Measurements from ENCODE around the gene UBQLN1.
A peak's percentile ranks its signal among the peaks of the same experiment; 100 is the strongest.

Gene UBQLN1

DNA sequence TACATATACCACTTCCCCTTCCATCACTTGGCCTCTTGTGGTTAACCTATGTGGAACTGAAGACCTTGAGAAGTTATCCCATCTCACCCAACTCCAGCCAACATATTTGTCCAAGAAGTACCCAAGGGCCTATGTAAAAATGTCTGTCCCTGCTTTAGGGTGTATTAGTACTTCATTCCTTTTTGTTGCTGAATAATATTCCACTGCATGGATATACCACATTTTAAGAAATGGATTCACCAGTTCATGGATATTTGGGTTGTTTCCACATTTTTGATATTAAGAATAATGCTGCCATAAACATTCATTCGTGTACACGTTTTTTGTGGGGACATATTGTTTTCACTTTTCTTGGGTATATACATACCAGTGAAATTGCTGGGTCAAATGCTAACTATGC lies 56.2 kb downstream of the UBQLN1 start:
- TF ChIP-seq, protein P1, sequence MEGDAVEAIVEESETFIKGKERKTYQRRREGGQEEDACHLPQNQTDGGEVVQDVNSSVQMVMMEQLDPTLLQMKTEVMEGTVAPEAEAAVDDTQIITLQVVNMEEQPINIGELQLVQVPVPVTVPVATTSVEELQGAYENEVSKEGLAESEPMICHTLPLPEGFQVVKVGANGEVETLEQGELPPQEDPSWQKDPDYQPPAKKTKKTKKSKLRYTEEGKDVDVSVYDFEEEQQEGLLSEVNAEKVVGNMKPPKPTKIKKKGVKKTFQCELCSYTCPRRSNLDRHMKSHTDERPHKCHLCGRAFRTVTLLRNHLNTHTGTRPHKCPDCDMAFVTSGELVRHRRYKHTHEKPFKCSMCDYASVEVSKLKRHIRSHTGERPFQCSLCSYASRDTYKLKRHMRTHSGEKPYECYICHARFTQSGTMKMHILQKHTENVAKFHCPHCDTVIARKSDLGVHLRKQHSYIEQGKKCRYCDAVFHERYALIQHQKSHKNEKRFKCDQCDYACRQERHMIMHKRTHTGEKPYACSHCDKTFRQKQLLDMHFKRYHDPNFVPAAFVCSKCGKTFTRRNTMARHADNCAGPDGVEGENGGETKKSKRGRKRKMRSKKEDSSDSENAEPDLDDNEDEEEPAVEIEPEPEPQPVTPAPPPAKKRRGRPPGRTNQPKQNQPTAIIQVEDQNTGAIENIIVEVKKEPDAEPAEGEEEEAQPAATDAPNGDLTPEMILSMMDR (IDR thresholded peaks at IDR 0.05; ENCODE audit: low read depth, low read length): no peak

DNA sequence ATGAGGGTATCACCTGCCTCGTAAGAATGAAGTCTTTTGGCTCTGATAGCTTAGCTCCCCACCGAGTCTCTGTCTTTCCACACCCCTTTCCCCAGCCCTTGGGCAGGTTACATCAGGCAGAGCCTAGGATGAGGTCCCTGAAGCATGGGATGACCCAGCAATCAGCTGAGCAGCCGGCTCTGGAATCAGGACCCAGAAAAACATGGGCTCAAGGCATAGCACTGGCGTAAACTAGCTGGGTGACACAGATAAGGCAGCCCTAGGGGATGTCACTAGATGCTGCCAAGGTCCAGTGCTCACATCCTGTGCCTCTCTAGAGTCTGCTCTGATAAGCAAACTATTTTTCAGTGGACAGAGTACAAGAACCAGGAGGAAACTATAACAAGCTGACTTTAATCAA lies 58.2 kb downstream of the UBQLN1 start:
- no peak overlapping the region for H3K4me3 ChIP-seq (ENCODE audit: low read depth, low read length)
- TF ChIP-seq, protein P1 (IDR thresholded peaks at IDR 0.05; ENCODE audit: low read depth, low read length): no peak

More for the DNA sequence above, 56.2 kb downstream of the UBQLN1 start:
- no peak overlapping the region for H3K4me3 ChIP-seq (ENCODE audit: low read depth, low read length)

DNA sequence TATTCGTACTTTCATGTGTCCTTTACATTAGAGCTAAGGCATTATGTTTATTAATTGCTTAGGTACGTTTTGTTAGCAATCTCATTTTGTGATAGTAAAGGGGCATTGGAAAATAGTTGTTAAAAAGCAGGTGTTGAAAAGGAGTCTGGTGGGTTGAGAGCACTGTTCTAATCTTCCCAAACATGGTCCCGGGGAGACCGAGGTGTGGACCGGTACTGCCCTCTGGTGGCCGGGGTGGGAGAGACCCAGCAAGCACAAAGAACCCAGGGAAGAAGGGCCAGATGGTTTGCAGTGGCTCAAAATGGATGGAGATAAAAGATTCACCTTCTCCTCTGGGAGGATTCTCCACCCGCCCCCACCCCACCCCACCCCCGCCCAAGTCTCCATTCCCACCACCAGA lies 58.7 kb downstream of the UBQLN1 start:
- H3K4me3 ChIP-seq (ENCODE audit: low read depth, low read length): no peak overlapping the region
- TF ChIP-seq, protein P1 (IDR thresholded peaks at IDR 0.05; ENCODE audit: low read depth, low read length): peak; percentile 72

DNA sequence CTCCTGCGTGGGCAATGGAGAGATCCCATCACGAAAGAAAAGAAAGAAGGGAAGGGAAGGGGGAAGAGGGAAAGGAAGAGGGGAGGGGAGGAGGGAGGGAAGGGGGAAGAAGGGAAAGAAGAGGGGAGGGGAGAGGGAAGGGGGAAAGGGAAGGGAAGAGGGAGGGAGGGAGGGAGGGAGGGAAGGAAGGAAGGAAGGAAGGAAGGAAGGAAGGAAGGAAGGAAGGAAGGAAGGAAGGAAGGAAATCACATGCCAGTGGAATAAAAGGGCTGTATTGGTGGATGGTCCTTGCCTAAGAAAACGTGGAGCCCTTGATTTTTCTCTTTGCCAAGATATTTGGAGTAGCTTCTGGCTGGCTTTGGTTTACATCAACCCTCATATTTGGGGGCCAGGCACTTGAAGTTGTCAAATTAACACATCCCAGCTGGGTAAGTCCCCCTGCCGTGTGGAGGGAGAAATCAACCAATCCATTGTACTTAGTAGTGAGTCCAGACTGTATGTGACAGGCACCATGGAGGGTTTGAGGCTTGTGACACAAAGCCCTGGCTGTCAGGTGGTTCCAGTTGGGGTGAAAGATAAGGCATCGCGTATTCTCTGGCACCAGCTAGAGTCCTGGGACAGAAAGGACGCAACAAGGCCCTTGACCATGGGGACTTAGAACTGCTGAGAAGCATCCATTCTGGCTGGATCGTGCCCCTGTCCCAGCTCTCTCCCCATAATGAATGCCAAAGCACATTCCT lies 61.1 kb downstream of the UBQLN1 start:
- no peak overlapping the region for H3K4me3 ChIP-seq (ENCODE audit: low read depth, low read length)
- TF ChIP-seq, protein P1 (IDR thresholded peaks at IDR 0.05; ENCODE audit: low read depth, low read length): no peak

DNA sequence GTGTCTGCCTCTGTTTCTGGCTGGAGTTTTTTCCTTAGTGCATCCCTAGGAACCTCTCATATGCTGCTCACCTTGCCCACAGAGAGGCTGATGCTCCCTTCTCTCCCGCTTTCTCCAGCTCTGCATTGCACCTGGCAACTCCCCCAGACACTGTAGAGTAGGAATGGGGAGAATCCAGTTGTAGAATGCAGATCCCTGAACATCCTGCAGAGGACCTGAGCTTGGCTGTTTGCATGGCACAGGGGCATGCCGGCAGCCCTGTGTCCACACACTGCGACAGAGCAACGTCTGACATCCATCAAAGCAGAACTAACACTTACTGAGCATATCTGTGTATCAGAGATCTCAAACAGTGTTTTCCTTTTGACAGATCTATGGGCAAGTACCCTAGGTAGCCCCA lies 65.0 kb downstream of the UBQLN1 start:
- no peak overlapping the region for H3K4me3 ChIP-seq (ENCODE audit: low read depth, low read length)
- TF ChIP-seq, protein P1 (IDR thresholded peaks at IDR 0.05; ENCODE audit: low read depth, low read length): no peak

DNA sequence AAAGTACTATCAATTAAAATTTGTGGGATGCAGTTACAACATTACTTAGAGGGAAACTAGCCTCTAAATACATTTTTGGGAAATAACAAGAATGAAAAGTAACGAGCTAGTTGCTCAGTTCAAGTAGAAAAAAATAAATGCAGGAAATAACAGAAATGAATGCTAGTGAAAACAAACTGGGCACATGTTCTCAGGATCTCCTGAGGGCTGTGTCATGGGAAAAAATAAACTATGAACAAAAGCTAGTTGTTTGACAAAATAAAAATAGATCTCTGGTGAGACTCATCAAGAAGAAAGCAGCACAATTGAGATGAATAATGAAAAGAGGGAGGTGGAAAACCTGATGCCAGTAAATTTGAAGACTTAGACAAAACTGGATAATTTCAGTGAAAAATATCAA lies 68.5 kb downstream of the UBQLN1 start:
- TF ChIP-seq, protein P1 (IDR thresholded peaks at IDR 0.05; ENCODE audit: low read depth, low read length): no peak

DNA sequence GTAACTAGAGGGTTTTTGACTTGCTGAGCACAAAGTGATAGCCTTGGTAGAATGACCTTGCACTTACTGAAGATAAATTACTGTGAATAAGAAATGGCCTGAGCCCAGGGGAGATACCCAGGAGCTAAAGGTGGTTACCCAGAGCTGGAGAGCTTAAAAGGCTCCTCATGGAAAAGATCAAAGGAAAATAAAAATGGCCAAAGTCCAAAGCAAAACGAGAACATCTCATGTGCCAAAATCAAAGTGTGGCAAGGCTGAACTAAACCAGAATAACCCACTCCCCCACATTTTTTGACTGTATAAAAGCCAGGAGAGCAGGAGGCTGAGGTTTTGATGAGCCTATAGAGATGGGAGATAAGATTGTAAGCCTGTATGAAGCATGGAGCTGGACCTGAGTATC lies 70.4 kb downstream of the UBQLN1 start:
- TF ChIP-seq, protein P1 (IDR thresholded peaks at IDR 0.05; ENCODE audit: low read depth, low read length): no peak

More for the DNA sequence above, 68.5 kb downstream of the UBQLN1 start:
- H3K4me3 ChIP-seq (ENCODE audit: low read depth, low read length): no peak overlapping the region

More for the DNA sequence above, 70.4 kb downstream of the UBQLN1 start:
- H3K4me3 ChIP-seq (ENCODE audit: low read depth, low read length): no peak overlapping the region

All from WI38 (cell line).